Iris pigment epithelial cell (primary cell): ENCODE results near the gene UVRAG.
A peak's percentile ranks its signal among the peaks of the same experiment; 100 is the strongest.
"Not testable (repeated sequence)": the region's sequence is repeated elsewhere in the genome, so short reads cannot be mapped to it uniquely, and the experiment has no call there.

Experiments
- DNase-seq: peaks from one replicate; pipeline ENCODE4 v3.0.0-alpha.2; 2011; ENCODE audit warnings: low read depth

The UVRAG gene

DNA sequence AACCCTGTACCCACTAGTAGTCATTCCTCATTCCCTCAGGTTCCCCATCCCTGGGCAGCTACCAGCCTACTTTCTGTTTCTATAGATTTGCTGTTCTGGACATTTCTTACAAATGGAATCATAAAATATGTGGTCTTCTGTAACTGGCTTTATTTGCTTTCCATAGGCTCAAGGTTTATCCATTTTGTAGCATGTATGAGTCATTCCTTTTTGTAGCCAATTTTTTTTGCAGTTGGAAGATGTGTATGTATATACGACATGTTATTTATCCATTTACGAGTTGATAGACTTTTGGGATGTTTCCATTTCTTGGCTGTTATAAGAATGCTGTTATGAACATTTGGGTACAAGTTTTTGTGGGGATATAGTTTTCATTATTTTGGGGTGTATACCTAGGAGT lies 260.7 kb downstream of the UVRAG start:
- DNase-seq = peak; percentile 39

DNA sequence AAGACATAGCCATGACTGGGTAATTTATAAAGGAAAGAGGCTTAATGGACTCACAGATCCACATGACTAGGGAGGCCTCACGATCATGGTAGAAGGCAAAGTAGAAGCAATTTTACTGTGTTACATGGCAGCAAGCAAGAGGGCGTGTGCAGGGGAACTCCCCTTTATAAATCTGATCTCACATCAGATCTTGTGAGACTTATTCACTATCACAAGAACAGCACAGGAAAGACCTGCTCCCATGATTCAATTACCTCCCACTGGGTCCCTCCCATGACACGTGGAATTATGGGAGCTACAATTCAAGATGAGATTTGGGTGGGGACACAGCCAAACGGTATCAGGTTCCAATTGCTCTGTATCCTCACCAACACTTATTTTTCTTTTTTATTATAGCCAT lies 261.2 kb downstream of the UVRAG start:
- not testable (repeated sequence) for DNase-seq

DNA sequence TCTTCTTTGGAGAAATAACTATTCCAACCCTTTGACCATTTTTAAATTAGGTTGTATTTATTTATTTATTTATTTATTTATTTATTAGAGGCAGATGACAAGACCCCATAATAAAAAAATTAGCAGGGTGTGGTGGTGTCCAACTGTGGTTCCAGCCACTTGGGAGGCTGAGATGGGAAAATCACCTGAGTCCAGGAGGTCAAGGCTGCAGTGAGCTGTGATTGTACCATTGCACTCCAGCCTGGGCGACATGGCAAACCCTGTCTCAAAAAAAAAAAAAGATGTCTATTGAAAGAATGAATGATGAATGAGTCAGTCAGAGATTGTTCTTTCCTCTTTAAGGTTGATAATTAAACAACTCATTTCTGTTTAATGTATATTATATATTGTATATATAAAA lies 261.7 kb downstream of the UVRAG start:
- DNase-seq = no peak

DNA sequence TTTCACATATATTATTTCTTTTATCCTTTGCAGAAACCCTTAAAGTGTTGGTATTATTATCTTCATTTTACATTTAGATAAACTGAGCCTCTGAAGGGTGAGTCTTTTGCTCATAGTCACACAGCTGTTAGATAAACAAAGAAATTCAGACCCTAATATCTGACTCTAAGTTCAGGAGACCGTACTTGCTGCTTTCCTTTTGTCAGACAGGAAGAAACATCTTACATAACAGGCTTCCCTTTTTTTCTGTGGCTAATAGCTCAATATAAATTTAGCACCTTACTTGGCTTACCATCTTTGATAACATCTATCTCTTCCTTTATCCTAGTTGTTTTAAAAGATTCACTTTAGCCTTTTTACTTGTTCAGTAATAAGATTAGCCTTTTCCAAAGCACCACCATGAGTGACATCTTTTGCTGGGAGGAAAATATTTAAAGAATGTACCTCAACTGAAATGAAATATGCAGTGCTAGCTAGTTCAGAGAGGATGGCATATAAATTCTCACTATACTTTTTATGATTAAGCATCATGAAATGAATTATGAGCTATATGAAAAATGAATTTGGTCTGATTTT lies 262.7 kb downstream of the UVRAG start:
- DNase-seq = peak; percentile 46

DNA sequence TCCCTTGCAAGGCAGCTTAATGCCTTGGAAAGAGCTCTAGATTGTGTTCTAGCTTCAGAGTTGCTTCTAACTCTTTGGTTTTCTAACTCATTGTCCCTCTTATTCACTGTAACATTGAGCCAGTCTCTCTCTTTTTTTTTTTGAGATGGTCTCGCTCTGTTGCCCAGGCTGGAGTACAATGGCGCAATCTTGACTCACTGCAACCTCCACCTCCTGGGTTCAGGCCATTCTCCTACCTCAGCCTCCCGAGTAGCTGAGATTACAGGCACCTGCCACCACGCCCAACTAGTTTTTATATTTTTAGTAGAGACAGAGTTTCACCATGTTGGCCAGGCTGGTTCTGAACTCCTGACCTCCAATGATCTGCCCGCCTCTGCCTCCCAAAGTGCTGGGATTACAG lies 266.1 kb downstream of the UVRAG start:
- DNase-seq = not testable (repeated sequence)

DNA sequence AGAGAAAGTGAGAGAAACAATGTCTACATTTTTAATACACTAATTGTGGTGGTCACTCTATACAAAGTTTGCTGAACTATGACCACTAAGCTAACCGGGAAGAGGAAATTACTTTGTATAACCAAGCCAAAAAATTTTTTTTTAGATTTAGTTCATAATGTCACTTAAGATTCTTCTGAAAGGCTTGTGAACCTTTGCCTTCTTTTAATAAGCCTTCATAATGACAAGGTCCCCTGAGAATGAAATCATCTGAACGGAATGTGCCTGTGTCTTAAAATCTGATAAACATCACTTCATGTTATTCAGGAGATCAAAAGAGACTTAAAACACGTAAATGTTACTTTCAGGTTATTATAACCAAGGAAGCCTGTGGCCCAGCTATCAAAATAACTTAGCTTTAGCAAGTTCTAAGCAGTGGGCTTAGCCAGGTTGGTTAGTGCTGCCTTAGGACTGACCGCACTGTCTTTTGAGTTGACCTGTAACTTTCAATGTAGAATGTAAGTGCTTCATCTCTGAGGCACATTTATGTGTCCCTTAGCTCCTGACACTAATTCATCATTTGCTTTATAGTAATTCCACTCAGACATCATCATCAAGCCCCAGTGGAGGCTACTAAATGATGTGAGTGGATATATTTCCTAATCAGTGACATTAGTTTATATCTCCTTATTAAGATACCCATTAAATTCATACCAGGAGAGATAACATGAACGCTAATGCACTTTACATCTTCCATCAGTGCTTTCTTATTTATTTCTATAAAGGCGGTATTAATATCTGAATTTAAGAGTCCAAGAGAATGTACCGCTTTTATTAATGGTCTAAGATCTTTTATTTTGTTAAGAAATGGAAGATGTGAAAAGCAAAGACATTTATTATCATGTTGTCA lies 268.8 kb downstream of the UVRAG start:
- DNase-seq = peak; percentile 70

DNA sequence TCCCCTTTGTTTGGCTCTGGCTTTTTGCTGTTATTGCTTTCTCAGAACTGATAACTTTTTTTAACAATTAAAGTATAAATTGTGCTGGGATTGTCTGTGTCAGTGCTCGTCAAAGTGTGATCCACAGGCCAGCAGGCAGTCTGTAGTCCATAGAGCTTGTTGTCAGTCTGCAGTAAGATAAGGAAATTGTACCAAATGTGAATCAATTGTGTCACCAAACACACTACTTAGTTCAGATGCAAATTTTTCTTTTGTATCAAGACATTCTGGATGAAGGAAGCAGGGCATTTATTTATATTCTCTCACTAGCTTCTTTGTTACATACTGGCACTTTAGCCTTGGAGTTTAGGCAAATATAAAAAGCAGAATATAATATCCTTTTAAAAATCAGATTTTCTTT lies 270.3 kb downstream of the UVRAG start:
- no peak for DNase-seq

DNA sequence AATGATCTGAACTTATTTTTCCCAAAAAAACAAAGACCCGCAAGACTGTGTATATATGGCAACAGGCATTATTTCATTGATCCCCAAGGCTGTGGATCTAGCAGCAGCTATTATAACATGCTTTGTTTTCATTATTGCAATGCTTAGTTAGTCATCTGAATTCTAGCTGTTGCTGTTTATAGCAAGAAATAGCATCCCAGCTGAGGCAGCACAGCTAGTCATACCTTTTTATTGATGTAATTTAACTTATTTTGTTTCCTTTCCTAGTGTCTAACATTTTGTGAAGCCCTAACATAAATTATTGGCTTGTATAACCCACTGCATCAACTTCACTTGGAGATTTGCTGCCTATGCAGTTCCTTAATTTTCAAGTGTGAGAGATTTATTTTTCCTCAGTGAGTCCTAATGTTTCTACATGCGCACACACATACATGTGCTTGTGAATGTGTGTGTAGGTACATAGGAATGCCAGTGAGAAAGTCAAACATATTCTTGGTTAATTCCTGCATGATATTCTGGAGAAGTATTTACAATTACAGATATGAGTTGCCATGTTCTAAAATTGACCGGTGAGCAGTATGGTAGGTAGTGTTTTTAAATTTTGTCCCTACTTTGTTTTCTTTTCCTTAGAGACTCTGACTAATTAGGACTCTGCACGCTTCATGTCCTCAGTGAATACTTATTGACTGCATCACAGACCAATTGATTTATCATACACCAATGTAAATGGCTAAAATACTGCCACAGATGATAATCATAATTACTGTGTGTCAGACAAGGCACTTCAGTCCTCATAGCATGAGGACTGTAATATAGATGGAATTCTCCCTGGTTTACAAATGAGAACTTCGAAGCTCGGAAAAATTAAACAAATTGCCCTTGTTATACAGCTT lies 272.0 kb downstream of the UVRAG start:
- DNase-seq = peak; percentile 88

DNA sequence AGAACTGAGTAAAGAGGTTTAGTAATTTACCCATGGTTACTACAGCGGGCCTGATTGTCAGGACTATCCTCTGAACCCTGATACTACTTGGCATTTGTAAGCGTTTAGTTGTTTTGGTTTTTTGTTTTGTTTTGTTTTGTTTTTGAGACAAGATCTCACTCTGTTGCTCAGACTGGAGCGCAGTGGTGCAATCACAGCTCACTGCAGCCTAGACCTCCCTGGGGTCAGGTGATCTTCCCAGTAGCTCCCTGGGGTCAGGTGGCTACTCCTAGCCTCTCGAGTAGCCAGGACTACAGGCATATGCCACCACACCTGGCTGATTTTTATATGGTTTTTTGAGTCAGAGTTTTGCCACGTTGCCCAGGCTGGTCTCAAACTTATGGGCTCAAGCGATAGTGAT lies 272.7 kb downstream of the UVRAG start:
- peak; percentile 12 for DNase-seq

DNA sequence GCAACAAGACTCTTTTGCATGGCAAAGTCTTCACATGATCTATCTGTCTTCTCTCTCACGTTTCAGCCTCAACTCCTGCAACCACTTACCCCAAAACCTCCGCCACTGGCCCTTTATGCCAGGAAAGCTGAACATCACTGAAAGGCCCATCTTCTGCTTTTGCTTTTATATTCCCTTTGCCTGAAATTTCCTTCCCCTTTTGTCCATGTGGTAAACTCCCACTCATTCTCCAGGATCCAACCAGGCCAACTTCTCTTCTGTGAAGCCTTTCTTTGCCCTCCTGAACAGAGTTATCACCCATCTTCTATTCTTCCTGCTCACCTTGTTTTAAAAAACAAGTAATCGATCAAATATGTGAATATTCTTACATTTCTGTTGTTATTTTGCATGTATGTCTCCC lies 273.5 kb downstream of the UVRAG start:
- DNase-seq = no peak

DNA sequence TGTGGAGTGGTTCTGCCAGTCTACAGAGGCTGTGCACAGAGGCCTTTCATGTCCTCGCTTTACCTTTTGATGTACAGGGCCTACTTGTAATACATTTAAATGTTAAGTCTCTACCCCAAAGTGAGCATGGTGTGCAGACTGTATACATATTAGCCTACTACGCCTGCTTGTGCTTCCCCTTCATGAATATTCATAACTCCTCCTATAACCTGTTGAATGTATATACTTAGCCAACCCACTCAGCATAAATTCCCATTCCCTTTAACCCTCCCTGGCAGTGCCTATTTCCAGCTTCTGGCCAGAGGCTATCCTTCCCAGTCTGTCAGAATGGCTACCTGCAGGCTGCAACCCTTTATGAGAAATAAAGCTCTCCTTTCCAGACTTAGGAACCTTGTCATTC lies 275.2 kb downstream of the UVRAG start:
- no peak for DNase-seq

DNA sequence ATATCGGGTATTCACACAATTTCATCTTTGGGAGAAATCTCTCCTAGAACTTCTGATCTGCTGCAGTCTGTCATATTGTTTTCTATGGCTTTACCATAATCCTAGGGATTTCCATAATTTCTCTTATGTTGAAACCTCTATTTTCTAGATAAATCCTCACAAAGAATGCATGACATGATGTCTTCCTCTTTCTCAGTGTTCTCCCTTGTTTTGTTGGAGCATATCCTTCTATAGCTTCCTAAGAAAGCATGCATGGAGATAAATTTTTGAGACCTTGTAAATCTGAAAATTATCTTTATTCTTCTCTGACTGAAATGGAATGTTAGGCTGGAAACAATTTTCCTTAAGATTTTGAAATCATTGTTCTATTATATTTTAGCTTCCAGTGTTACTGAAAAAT lies 275.8 kb downstream of the UVRAG start:
- DNase-seq = no peak

DNA sequence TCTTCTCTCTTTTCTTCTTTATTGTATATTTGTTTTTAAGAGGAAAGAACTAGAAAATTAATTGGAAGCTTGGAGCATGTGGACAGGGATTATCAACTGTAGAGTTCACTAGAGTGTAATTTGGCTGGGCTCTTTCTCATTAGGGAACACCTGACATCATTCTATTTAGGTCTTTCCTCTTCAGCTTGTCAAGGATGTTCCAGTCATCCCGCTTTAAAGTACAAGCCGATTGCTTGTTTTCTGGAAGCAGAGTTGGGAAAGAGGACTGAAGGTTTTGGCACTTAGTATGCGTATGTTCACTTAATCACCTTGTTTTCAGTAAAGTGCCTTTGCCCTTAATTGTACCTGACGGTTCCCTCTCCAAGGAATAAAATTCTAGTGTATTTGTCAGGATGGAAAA lies 279.7 kb downstream of the UVRAG start:
- DNase-seq = no peak

DNA sequence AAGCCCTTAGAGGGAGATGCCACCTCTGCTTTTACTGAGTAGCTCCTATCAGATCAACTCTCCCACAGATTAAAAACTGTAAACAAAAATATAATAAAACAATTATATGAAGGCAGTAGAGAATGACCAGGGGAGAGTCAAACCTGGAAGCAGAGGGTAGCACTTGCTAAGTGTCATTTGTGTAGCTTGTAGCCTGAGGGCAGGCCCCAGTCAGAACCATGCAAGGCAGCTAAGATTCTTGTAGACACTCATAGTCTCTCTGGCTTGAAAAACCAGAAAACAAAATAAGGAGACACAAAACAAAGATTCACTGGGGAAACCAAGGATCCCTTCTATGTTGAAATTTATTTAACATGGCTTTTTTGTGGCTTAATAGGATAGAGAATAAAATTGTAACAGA lies 280.9 kb downstream of the UVRAG start:
- DNase-seq = no peak

DNA sequence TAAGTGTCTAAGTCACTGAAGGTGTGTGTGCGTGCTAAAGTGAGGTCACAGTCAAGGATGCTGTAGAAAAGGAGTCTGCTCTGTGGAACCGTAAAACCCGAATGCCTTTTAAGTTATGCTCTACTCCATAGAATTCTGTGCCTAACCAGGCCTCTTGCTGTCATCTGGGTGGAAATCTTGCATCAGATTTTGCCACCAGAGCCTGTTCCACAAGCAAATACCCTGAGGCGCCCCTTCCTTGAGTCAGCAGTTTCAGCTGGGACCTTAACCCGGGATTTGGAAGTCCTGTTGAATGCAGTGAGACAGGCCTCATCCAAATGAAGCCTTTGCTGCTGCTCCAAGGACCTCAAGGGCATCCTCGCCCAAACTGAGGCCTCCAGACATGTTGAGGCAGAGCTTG lies 281.5 kb downstream of the UVRAG start:
- DNase-seq = no peak

DNA sequence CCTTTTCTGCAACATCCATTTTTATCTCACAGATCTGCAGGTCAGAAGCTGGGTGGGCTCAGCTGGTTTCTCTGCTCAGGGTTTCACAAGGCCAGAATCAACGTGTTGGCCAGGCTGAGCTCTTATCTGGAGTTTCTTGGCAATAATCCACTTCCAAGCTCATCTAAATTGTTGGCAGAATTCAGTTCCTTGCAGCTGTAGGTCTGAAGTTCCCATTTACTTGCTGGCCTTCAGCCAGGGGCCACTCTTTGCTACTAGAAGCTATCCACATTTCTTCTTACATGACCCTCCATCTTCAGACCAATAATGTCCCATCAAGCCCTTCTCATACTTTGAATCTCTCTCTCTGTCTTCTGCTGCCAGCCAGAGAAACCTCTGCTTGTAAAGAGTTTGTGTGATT lies 287.8 kb downstream of the UVRAG start:
- DNase-seq = peak; percentile 68

DNA sequence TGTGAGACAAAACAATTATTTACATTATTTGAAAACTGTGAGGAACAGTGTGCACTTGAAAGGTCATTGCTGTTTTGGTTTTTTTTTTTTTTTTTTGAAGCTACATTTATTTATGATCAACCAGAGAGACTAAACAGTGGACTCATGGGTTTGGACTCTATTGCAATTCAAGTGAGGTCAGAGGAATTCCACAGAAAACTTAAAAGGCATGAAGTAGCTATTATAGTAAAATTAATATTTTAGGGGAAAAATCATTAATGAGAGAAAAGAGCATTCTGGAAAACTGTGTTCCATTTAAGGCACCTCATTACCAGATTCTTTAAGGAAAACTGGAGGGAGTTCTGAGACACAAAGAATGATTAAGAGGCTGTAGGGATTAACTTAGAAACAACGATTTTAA lies 288.4 kb downstream of the UVRAG start:
- peak; percentile 33 for DNase-seq

DNA sequence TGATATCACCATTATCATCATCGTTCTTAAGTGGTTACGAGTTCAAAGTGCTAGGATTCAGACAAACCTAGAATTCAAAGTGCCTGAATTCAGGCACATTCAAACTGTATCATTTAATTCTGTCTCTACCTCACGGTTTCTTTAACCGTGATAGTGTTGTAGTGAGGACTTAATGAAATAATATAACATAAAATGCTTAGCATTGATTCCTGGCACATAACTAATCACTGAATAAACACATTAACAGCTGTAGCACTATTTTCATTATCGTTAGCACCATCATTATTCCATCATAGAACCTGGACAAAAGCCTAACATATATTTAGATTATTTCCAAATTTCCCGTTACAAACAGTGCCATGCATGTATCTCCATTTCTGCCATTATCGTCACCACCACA lies 289.3 kb downstream of the UVRAG start:
- DNase-seq = no peak

DNA sequence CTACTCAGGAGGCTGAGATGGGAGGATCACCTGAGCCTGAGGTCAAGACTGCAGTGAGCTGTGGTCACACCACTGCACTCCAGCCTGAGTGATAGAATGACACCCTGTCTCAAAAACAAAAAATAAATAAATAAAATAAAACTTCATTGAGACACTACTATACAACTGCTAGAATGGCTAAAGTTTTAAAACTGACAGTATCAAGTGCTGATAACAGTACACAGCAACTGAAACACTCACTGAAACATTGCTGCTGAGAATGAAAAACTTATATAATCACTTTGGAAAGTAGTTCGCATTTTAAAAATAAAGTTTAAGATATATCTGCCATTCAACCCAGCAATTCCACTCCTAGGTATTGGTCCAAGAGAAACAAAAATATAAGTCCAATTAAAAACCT lies 290.6 kb downstream of the UVRAG start:
- DNase-seq = no peak

DNA sequence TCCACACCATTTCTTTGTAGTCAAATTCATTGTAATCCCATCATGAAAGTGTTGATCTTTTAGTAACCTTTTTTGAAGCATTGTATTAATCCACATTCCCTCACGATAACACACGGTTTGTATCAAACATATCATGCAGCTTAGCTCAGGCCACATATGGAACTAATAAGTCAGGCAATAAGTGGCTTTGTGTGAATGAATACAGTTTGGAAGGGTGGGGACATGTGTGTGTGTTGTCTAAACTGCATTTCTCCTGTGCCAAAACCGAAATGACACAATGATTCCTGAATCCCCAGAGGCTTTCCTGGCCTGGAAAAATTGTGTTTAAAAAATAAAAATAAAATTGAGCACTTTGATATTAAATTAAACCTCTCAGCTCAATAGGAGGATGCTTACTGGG lies 293.0 kb downstream of the UVRAG start:
- no peak for DNase-seq

DNA sequence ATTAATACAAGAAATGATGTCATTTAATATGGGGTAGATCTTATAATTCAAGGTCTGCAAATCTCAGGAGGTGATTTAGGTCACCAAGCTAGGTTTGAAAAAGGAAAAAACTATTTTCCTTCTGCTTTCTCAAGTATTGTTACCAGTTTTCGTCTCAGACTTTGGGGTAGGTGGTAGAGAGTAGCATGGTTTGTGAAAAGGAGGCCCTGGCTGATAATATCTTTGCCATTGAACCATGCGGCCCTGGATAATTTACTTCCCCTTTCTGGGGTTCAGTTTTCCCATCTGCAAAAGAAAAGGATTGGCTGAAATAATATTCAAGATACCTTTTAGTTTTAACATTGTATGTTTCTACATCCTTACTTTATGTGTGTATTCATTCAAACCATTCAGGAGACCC lies 299.2 kb downstream of the UVRAG start:
- no peak for DNase-seq

DNA sequence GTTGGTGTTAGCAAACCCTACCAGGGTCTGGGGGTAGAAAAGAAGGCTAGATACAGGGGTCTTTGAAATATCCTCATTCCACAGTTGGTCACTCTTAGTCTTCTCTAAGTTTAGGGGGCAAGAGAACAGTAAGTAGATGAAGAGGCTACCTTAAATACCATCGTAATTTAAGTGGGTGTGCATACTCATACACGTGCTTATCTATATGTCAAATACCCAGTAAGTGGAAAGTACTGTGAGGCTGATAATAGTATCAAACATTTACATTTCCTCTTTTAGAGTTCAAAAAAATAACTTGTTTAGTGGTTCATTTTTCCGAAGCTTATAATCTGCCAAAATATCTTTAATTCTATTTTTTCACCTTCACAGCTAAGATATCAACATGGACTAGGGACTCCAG lies 300.5 kb downstream of the UVRAG start:
- no peak for DNase-seq

DNA sequence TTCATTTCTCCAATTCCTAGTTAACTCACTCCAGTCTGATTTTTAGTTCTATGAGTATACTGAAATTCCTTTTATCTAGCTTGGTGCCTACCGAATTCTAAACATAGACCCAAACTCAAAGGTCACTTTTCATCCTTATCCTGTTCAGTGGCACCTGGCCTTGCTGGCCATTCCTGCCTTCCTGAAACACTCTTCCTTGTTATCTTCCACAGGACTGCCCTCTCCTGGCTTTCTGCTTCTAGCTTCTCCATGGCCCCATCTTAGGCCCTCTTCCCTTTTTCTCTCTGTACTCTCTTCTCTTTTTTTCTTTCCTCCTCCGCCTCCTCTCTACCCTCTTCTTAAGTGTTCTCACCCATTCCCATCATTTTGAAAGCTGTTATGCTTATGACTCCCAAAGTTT lies 304.0 kb downstream of the UVRAG start:
- DNase-seq = no peak
